Activated CD4-positive, alpha-beta T cell treated with anti-CD3 and anti-CD28 coated beads for 24 hours (primary cell): ENCODE data around the gene PTN.
"Not testable (repeated sequence)": the region's sequence is repeated elsewhere in the genome, so short reads cannot be mapped to it uniquely, and the experiment has no call there.

ENCODE experiments used
- DNase-seq, 2 donors: peaks; one replicate each; pipeline ENCODE4 v3.0.0-alpha.2; 2020; ENCODE audit warnings: low read depth in 2 of 2

Gene PTN

GRCh38 chr7:137268001-137268865 lies 75.3 kb downstream of the PTN start:
- DNase-seq = not testable (repeated sequence)

DNA sequence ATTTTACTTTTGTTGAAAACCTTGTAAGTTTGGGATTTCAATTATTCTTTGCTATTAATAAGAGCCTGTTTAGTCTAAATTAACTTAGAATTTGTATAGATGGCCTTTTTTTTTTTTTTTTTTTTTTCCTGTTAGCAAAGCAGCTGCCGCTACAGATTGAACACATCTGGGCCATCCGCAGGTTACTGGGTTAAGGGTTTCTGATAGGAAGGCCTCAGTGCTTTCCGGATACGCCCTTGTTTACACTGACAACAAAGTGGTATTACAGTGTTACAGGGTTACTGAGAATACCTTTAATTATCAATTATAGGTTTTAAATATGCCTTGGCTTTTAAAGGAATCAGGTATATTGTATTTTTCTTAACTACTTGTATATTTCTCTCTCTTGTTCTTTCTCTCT lies 76.8 kb downstream of the PTN start:
- no peak for DNase-seq

DNA sequence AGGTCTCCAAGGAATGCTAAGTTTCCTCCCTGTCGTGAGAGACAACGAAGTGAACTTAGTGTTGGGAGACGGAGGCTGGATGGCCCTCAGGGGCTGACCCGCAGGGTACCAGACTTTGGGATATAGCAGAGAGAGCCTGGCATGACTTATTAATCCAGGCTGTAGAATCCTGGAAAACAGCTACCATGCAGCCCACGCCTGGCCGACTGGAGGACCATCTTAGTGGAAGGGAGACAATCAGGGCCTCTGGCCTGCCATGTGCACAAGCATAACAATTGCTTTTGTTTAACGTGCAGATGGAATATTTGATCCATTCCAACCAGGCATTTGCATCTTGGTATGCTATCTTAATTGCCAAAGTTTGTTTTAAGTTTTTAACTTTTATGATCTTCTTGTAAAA lies 78.1 kb downstream of the PTN start:
- not testable (repeated sequence) for DNase-seq

GRCh38 chr7:137262599-137262998 lies 80.9 kb downstream of the PTN start:
- DNase-seq = no peak

GRCh38 chr7:137258552-137258951 lies 85.0 kb downstream of the PTN start:
- no peak for DNase-seq

DNA sequence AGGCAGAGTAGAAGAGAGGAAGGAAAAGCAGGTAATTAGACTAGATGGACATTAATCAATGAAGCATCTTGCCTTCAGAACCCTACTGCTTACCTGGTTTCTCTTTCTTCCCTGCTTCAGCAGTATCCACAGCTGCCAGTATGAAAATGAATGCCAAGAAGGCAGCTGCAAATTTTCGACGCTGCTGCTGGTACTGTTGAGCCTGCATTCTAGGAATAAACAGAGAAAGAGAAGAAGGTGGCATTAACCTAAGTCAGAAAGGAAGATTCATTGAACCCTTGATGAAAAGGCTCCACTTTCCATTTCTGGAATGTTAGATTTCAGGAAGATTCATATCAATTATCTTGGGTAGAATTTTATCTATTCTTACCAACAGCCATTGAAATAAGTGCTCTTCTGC lies 88.8 kb downstream of the PTN start:
- no peak for DNase-seq

- DNase-seq = no peak
Observed at GRCh38 chr7:137245890-137246289, 97.6 kb downstream of the PTN start.

DNA sequence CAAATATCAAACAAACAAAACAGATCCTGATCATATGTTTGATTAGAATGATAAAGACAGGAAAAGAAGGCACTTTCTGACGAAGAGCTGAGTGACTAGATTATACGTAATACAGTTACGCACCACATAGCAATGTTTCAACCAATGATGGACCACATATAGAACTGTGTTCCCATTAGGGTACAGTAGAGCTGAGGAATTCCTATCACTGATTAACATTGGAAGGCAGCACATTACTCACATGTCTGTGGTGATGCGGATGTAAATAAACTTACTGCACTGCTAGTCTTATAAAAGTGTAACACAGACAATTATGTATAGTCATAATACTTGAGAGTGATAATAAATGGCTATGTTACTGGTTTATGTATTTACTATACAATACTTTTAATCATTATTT lies 98.3 kb downstream of the PTN start:
- DNase-seq = no peak

DNA sequence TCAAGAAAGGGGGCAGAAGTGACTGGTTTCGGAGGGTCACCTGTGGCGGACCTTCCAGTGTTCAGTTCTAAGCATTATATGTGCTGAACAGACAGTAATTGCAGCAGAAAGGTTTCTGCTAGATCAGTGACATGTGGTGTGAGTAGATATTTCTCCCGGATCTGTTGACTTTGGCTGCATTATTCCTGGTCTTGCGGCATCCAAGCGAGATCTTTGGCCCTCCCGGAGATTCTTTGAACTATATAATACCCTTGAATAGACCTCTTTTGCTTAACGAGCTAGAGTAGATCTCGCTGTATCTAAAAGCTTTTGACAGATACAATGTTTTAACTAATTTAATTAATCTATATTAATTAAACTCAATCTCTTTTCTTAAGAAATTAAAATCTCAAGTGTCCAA lies 99.8 kb downstream of the PTN start:
- DNase-seq = no peak

DNA sequence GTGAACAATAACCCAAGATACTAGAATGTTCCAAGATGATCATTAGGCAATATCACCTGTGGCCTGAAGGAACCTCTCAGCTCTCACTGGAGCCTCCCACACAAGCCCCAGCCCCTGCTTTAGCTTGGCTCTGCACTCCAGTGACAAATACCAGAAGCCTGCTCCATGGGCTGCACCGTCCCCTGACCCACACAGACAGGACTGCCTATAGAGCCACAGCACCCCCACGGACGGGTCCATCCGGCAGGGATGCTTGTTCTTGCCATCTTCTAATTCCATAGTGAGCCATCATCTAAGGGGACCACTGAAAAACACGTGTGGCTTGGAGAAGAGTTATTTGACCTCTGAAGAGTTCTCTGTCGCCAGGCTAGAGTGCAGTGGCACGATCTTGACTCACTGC lies 100.9 kb downstream of the PTN start:
- no peak for DNase-seq

GRCh38 chr7:137241655-137242360 lies 101.7 kb downstream of the PTN start:
- DNase-seq = no peak

GRCh38 chr7:137239186-137239585 lies 104.3 kb downstream of the PTN start:
- DNase-seq = not testable (repeated sequence)

- no peak for DNase-seq
Observed at GRCh38 chr7:137235434-137235833, 108.1 kb downstream of the PTN start.

- DNase-seq = no peak
Observed at GRCh38 chr7:137231167-137231566, 112.4 kb downstream of the PTN start.

- DNase-seq = no peak
Observed at GRCh38 chr7:137221467-137221866, 122.1 kb downstream of the PTN start.

- no peak for DNase-seq
Observed at GRCh38 chr7:137213744-137214143, 129.8 kb downstream of the PTN start.

DNA sequence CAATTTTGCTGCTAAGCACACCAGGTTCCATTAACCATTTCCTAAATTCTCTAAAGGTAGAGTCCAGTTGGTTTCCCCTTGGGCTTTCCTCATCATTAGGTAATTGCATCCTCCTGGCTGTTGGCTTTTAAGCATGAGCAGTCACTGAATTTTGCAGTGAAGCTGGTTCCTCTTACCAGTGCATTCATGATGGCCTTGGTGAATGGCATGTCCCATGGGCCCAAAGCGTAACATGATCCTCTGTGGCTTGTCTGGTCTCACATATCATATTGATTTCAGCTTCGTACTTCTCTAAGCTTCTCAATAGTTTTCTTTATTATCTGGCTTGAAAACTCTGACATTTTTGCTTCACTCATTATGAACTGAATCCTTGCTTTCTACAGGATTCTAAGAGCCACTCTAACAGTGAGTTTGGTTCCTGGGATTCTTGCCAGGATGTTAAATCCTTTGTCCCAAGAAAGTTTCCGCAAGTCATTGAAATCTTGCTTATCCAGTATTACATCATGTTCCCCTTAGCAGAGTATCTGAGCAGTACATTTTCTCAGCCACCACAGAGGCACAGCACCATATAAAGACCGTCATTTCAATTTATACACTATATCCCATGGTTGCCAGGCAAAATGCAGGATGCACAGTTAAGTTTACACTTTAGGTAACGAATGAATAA lies 134.2 kb downstream of the PTN start:
- DNase-seq = no peak

DNA sequence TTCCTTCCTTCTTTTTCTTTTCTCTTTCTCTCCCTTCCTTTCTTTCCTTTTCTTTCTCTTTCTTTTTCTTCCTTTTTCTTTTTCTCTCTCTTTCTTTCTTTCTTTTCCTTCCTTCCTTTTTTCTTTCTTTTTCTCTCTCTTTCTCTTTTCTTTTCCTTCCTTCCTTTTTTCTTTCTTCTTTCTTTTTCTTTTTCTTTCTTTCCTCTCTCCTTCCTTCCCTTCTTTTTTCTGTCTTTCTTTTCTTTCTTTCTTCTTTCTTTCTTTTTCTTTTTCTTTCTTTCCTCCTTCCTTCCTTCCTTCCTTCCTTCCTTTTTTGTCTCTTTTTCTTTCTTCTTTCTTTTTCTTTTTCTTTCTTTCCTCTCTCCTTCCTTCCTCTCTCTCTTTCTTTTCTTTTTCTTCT lies 136.8 kb downstream of the PTN start:
- DNase-seq = no peak

DNA sequence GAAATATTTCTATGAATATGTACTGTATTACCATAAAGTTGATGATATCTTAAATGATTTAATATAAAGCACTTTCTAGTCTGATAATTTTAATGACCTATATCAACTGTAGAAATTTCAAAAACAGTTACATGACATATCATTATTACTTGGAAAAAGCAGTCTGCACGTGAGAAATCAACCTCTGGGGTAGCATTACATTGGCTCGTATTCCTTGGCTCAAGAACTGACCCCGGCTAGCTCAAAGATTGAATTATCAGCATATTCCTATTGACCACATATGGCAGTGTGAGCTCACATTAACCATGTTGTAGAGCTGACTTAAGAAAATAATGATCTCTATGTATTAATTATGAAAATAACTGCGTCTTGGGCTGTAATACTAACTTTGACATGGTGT lies 139.3 kb downstream of the PTN start:
- DNase-seq = no peak

DNA sequence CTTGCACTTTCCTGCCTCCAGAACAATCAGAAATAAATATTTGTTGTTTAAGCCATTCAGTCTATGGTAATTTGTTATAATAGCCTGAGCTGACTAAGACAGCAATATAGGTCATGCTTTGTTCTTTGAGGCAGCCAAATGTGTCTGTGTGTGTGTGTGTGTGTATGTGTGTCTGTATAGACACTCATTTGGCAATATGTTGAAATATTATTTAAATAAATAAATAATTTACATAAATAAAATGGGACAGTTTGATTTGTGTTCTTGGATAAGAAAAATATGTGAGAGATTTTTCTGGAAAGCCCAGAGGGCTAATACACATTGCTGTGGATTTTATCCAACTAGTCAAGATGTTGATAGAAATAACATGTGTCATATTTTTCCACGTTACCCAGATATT lies 140.2 kb downstream of the PTN start:
- no peak for DNase-seq

DNA sequence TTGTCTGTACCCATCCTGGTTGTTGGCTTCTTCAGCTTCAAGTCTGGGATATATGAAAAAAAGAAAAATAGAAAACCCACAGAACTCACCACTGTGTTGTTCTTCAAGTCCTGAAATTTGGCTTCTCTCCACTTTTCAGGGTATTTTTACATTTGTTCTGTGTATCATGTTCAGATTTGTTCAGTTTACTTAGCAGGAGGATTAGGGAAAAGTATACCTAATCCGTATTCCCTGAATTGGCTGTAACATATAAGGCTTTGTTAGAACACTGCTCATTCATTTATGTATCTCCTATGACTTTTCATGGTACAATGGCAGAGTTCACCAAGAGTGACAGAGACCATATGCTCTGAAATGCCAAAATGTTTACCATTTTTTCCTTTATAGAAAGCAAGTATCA lies 146.9 kb downstream of the PTN start:
- no peak for DNase-seq

- no peak for DNase-seq
Observed at GRCh38 chr7:137195996-137196395, 147.5 kb downstream of the PTN start.

- DNase-seq = not testable (repeated sequence)
Observed at GRCh38 chr7:137181619-137182018, 161.9 kb downstream of the PTN start.
